HG03196 (cell line): ENCODE results near the gene SCAMP1.
"Not testable (repeated sequence)": the region's sequence is repeated elsewhere in the genome, so short reads cannot be mapped to it uniquely, and the experiment has no call there.

Experiments used
- ATAC-seq: cut with Tn5 transposase; IDR thresholded peaks from one replicate; pipeline ENCODE4 v1.9.1; 2021; ENCODE audit not compliant: unreplicated experiment

Gene SCAMP1

DNA sequence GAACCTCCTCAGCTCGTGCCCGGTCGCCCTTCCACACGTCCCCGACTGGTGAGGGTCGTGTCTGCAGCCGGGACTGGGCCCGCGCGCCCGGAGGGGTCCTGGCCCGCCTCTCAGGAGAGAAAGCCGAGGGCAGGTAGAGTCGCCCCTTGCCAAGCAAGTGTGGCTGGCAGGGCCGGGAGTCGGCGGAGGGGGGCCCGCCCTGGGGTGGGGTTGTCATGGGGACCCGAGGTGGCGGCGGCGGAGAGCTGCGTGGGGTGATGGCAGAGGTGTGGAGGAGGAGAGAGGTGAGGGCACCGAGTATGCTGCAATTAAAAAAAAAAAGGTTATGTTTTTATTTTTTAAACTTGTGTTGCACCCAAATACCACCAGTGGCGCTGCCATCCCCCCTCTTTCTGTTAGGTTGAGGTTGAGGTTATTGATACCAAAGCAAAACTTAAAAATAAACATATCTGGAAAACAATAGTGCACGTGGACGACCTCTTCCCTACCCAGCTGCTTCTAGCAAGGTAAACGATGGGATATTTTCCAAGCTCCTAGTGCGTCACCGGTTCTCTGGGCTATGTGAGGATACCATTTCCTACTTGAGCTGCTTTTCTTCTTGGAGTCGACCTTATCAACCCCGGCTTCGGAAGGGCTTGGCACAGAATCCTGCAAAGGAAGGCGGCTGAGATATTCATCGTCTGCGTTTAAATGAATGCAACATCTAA, 660 bp downstream of the SCAMP1 start:
- peak; percentile 35 for ATAC-seq

DNA sequence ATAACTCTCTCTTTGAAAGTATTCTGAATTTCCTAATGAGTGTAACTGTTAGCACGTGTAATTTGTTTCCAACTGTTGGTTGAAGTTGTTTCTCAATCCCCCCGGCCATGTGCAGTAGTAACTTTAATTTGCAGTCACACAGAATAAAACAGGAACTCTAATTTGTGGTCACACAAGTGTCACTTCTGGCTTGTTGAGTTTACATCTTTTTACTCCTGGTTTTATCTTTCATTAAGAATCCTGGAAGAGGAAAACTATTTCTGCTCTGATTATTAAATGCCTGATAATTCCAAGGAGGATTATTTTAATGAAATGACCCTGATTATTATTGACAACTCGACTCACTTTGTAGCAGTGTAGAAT, 1.2 kb downstream of the SCAMP1 start:
- ATAC-seq = no peak

DNA sequence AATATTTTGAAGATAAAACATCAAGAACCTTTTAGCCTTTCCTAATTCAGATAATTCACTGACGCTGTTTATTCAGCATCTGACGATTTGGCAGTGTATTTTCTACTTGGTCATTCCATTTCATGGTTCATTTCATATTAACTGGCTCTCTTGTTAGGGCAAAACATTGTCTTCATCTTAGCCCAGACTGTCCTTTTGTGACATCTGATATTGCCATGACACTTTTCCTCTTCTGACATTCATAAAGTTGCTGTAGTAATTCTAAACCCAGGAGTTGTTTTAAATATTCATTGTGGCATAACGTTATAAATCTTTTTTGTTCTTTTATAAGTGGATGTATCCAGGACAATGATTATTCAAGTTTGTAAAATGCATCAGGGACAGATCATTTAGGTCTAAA, 1.8 kb downstream of the SCAMP1 start:
- ATAC-seq = no peak

DNA sequence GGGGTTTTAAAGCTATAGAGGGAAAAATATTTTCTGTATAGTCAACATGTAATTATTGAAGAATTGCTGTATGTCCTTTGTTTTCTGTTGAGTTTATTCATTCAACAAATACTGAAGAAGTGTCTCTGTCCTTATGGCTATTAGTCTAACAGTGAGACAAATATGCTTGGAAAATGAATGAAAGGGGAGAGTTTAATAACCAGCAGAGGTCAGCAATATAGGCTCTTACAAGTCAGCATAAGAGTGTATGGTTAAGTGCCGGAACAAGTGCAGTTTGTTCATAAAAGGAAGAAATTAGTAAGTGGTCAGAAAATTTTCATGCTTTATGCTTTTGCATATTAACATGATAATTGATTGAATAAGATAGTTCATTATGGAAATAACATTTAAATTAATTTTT, 3.6 kb downstream of the SCAMP1 start:
- no peak for ATAC-seq

DNA sequence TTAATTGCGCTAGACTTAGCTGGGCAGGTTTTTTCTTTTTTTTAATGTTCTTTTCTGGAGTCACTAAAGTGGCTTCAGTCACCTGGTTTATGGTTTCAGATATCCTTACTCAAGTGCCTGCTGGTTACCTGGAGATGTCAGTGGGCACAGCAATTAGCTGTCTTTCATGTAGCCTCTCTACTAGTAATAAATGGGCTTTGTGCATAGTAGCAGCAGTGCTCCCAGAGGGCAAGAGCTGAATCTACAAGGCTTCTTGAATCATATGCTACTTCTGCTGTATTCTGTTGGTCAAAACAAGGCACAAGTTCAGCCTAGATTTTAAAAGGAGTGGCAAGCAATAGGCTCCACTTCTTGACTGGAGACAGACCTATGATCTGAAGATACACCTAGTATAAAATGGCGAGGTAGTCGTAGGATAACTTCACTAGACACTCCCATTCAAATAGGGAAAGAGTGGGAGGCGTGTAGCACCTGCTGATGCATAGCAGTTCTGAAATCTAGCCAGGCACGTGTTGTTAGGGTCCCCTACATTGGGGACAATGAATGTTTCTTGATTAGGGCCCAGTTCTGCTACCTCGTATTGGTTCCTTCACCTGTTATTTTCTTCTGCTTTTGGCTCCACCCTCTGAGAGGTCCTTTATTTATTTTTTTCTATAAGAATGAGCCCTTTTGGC, 7.0 kb downstream of the SCAMP1 start:
- no peak for ATAC-seq

DNA sequence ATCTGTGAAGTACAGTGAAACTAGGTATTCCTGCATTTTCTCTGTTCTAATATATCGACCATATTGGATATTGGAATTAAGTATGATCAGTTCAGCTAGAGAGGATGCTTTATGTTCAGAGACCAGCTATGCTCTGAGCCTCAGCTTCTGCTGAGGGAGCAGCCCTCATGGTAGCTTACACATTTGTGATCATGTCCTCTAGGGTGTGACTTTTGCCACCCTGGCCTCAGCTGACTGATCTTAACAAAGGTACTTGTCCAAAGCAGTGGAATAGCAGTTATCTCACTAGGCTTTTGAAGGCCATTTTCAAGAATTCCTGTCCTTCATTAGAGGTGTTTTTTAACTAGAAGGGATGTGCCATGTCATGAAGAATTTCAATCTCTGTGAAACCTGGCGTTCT, 9.3 kb downstream of the SCAMP1 start:
- ATAC-seq = no peak

DNA sequence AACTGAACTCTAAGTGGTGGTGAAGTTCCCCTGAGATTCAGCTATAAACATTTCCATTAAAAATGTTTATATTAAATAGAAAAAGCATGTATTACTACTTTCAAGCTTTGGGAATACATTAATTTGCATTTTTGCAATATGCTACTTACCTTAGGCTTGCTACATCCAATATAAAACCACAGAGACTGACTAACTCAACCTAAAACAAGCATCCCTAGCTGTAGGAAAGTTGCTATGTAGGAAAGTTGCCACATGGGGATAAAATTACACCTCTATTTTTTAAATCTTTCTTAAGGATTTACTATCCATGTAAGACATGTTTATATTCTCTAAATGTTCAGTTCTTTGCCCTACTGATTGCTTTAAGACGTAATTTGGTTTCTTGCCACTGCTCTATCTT, 12.8 kb downstream of the SCAMP1 start:
- ATAC-seq = no peak

DNA sequence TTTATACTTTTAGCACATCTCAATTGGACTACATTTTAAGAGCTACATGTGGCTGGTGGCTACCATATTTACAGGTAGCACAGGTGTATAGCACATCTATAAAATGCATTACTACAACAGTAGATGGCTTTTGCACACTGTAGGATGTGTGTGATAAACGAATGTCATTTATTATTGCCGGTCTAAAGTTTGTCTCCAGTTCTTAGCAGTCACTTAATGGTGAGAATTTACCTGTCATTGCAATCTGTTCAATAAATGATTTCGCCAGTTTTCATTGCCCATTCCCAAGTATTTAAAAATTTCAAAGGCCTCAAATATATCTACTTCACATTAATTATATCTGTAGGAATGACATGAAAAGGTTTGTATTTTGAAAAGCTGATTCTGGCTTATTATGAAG, 15.9 kb downstream of the SCAMP1 start:
- ATAC-seq = no peak

DNA sequence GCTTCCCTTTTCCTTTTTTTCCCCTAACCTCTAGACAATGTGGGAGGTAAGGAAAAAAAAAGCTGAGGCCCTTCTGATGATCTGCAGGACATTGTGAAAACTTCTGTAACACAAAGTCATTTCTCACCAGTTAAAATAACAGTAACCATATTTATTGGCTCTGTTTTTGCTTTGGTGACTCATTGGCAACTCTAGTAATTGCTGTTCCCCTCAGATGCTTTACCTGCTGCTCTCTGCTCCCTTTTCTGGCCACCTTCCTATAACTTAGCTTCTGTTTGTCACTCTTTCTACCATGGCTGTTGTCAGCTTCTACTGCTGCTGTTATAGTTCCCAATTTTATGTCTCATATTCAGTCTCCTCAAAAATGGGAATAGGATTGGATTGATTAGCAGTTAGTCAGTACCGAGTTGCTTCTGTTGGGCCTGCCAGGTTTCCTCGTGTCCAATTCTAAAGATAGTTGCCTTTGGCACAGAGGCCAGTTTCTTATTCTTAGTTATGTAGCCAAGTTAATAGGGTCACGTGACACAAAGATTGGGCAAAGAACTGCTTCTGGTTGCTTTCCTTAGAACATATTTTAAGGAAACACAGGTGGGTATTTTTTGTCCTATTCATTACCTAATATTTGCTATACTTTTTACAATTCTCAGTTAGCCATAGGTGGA, 16.8 kb downstream of the SCAMP1 start:
- ATAC-seq = no peak

DNA sequence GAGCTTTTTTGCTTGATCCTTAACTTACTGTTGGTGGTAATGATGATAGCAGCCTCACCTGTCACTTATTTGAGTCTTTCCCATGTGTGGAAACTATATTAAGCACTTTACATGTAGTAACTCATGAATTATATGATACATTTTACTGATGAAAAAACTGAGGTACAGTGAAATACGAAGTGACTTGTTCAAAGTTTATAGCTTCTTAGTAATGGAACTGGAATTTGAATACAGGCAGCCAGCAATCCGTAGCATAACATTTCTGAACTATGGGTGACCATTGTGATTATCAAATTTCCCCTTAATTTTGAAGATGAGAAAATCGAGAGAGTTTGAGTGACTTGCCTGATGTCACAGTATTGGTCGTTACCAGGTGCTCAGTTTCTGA, 17.3 kb downstream of the SCAMP1 start:
- no peak for ATAC-seq

DNA sequence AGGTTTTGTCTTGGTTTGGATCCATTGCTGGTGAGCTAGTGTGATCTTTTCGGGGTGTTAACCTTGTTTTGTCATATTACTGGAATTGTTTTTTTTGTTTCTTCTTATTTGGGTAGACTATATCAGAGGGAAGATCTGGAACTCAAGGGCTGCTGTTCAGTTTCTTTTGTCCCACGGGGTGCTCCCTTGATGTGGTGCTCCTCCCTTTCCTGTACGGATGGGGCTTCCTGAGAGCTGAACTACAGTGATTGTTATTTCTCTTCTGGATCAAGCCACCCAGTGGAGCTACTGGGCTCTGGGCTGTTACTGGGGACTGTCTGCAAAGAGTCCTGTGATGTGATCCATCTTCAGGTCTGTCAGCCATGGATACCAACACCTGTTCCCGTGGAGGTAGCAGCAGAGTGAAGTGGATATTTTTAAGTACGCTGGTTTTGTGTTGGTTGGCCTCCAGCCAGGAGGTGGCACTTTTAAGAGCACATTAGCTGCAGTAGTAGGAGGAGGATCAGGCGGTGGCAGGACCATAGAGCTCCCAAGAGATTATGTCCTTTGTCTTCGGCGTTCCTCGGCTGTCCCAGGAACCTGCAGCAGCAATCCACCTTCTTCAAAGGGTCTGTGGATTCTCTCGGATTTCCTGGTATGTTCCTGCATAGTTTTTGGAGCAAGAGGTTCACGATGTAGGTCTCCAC, 27.2 kb downstream of the SCAMP1 start:
- ATAC-seq = no peak

DNA sequence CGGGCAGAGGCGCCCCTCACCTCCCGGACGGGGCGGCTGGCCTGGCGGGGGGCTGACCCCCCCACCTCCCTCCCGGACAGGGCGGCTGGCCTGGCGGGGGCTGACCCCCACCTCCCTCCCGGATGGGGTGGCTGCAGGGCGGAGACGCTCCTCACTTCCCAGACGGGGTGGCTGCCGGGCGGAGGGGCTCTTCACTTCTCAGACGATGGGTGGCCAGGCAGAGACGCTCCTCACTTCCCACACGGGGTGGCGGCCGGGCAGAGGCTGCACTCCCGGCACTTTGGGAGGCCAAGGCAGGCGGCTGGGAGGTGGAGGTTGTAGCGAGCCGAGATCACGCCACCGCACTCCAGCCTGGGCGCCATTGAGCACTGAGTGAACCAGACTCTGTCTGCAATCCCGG, 30.9 kb downstream of the SCAMP1 start:
- not testable (repeated sequence) for ATAC-seq

DNA sequence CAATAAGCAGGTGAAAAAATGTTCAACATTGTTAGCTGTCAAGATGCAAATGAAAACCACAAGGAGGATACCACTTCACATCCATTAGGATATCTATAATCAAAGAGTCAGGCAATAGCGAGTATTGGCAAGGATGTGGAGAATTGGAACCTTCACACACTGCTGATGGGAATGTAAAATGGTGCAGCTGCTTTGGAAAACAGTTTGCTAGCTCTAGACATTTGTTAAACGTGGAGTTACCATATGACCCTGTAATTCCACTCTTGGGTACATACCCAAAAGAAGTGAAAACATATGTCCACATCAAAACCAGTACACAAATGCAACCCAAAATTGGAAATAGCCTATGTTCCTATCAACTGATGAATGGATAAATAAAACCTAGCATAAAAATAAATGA, 37.4 kb downstream of the SCAMP1 start:
- no peak for ATAC-seq

DNA sequence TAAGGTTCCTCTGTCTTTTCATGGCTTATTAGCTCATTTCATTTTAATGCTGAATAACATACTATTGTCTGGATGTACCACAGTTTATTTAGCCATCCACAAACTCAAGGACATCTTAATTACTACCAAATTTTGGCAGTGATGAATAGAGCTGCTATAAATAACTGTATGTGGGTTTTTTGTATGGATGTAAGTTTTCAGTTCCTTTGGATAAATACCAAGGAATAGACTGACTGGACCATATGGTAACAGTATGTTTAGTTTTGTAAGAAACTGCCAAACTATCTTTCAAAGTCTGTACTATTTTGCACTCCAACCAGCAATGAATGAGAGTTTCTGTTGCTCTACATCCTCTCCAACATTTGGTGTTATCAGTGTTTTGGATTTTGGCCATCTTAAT, 38.7 kb downstream of the SCAMP1 start:
- no peak for ATAC-seq

DNA sequence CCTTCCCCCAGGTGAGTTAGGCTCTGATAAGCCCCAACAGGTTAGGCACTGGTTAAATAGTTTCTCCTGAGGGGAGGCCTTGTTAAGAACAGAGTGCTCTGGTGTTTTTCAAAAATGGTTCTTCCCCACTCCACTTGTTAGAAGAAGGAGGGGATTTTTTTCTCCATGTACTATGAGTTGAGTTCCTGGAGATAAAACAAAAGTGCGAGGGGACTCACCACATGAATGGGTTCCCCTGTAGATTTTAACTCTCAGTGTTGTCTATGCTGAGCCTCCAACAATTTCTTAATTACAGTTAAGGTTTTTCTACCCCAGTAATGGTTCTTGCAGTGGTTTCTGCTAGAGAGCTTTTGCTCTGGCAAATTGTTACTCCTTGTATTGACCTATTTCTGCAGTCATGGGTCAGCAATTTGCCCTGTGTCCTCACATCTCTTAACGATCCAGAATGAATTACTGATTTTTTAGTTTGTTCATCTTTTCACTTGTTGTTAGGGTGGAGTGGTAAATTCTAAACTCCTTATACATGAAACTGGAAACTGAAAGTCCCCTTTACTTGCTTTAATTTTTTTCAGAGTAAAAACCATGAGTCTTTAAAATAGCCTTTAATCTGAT, 44.4 kb downstream of the SCAMP1 start:
- ATAC-seq = no peak

DNA sequence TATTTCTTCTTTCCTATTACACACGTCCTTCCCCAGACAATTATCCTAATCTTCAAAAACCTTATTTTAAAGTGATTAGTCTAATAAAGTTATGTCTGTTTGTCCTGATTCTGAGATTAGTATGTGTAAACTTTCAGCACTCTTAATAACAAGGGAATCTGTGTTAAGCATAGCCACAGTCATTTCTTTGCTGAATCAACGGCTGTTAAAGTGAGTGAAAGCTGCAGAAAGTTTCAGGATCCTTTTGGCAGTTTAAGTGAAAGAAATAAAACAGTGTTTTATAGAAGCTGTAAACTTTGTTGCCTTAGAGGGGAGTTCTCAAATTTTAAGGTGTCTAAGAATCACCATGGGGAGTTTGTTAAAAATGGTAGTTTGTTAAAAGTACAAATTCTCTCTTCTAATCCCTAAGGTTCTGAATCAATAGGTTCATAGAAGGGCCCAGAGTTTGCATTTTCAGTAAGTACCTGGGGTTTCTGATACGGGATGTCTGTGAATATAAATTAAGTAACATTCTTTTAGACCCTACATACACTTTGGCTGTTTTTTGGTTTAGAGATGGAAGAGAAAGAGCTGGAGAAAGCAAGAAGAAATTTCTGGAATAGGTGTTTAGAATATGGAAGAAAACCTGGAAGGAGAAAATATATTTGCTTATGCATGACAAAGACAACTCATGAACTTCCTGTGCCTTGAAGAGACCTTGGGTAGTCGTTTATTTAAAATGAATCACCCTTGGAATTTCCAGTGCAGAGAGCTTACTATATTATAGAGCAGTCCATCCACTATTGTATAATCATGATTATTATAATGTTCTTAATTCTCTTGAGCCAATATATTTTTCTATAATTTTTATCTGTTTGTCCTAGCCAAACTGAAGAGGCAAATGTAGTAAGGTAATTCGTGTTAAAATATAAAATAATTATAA, 45.7 kb downstream of the SCAMP1 start:
- ATAC-seq = peak; percentile 44

DNA sequence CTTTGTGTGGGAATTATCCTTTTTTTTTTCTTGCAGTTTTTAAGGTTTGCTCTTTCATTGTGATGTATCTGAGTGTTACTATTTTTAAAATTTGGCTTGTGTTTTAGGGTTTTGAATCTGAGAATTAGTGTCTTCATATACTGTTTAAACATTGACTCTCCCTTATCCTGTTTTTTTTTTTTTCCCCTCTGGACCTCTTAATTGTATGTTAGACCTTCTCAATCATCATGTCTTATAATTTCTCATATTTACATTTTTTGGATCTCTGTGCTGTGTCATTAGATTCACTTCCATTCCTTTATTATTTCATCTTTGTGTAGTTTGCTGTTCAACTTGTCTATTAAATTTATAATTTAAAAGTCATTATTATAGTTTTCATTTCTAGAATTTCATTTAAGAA, 47.0 kb downstream of the SCAMP1 start:
- ATAC-seq = no peak

DNA sequence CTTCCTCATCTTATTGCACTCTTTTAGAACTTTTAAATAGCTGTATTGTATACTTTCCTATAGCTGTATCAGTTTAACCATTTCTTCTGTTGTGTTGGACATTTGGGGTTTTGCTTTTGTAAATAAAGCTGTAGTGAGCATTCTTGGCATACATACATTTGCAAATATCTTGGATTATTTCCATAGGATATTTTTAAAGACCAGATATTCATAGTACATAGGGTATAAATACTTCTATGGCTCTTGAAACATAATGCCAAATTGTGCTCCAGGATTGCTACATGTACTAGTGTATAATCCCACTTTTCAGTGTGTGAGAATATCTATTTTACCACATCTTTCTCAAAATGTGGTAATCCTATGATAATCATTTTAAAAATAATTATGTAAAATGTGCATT, 51.2 kb downstream of the SCAMP1 start:
- ATAC-seq = no peak

DNA sequence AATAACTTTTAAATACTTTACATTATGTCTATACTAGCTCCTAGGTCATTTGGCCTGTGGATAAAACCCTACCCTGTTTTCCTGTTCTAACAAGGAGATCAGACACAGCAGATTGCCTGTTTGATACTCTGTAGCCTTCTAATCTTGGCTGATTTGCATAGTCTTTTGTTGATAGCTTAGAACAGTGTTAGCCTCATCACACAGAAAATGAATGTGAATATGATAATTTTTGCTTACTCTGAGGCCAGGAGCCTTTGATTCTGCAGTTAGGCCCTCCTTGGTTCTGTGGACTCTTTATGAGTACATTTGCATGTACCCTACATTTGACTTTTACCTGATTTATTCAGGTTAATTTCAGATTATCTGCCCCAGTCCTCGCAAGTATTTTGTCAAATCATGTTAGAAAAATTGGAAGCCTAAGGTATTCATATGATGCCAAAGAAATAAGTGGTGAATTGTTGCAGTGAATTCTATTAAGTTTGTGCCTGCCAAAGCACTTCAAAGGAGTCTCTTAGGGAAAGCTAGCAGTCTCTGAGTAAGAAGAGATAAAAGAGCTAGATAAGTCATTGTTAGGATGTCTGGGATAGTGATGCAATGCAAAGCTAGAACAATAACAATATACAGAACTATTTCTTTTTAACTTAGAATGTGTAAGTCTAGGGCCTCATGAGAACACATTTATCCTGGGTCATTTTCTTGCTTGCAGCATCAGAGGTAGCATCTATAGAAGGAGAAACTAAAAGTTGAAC, 56.4 kb downstream of the SCAMP1 start:
- no peak for ATAC-seq

DNA sequence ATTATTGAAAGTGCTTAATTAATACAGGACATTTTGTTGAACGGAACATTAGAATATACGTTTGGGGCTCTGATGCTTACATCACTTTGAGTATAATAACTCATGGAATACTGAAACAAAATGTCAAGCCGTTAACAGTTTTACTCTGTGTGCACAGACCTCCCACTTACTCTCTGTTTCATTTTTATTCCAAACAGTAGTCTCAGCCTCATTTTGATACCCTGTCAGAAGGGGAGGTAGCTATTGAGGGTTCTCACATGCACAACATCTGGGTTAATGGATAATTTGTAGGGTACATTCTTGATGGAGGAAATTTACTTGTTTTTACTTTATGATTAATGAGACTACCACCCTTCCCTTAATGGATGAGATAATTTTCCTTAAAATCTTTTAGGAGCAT, 59.0 kb downstream of the SCAMP1 start:
- ATAC-seq = no peak
